Stimulated activated naive CD8-positive, alpha-beta T cell treated with anti-CD3 and anti-CD28 coated beads, Interleukin-15, amount 100 ng/mL, for 72 hours (primary cell): ENCODE data around the gene FAM181A.

Experiments used
- ATAC-seq: fragments of 150-1000 bp; cut with Tn5 transposase; 2 replicates; pipeline ENCODE4 v1.10.0; 2021; ENCODE audit warnings: mild to moderate bottlenecking, moderate library complexity
- DNase-seq, 2 donors: peaks; one replicate each; pipeline ENCODE4 v3.0.0; 2021 to 2022
- H3K27ac Mint-ChIP-seq, 2 donors: one replicate each; pipeline ENCODE4 v1.8.0; 2022; ENCODE audit warnings: mild to moderate bottlenecking in 2 of 2, mixed read lengths in 2 of 2, moderate library complexity in 2 of 2
- H3K27me3 Mint-ChIP-seq: one replicate; pipeline ENCODE4 v1.8.0; 2022; ENCODE audit warnings: mixed read lengths
- H3K4me1 Mint-ChIP-seq: one replicate; pipeline ENCODE4 v1.8.0; 2022; ENCODE audit warnings: mild to moderate bottlenecking, mixed read lengths
- H3K4me3 Mint-ChIP-seq, 2 donors: one replicate each; pipeline ENCODE4 v1.8.0; 2022; ENCODE audit warnings: mild to moderate bottlenecking in 2 of 2, mixed read lengths in 2 of 2, moderate library complexity in 1 of 2
- H3K9me3 Mint-ChIP-seq, 2 donors: one replicate each; pipeline ENCODE4 v1.8.0; 2022; ENCODE audit warnings: mixed read lengths in 2 of 2

FAM181A gene

GRCh38 chr14:93926873-93927799 is at the start of gene FAM181A:
FAM181A (plus strand) TSS chr14:93927344; CDS start chr14:93928286, 942 bp downstream.
- Mint-ChIP-seq H3K4me1 (peaks cover 7% of the 10 kb centered on the region), H3K4me3 (no peak within 1 kb of the TSS), H3K27me3 (no peaks in the 10 kb centered on the region), H3K9me3 (no peaks in the 10 kb centered on the region), H3K27ac (peak within 1 kb of the TSS in 1 of 2 donors; percentile 34)
- no peak for DNase-seq
- no peak for ATAC-seq

- Mint-ChIP-seq H3K27ac (no peak overlapping the region), H3K9me3 (peaks cover 4 to 16% of the 10 kb centered on the region in 2 donors), H3K4me3 (no peak overlapping the region), H3K27me3 (peaks cover 25% of the 10 kb centered on the region), H3K4me1 (no peaks in the 10 kb centered on the region)
- DNase-seq: no peak
- no peak for ATAC-seq
Measured at GRCh38 chr14:93878212-93878611, 48.9 kb upstream of the FAM181A start.

GRCh38 chr14:93878871-93879270 is 48.3 kb upstream of the FAM181A start:
- no peak for ATAC-seq
- Mint-ChIP-seq H3K4me3 (no peak overlapping the region), H3K4me1 (no peaks in the 10 kb centered on the region), H3K27me3 (peaks cover 25% of the 10 kb centered on the region), H3K9me3 (peaks cover 4 to 15% of the 10 kb centered on the region in 2 donors), H3K27ac (no peak overlapping the region)
- no peak for DNase-seq

GRCh38 chr14:93879362-93879983 is 47.7 kb upstream of the FAM181A start:
- no peak for ATAC-seq
- Mint-ChIP-seq H3K27me3 (peaks cover 21% of the 10 kb centered on the region), H3K27ac (no peak overlapping the region)

GRCh38 chr14:93880021-93880820 is 46.9 kb upstream of the FAM181A start:
- peaks cover 4 to 16% of the 10 kb centered on the region in 2 donors for H3K9me3 Mint-ChIP-seq
- no peak overlapping the region for H3K4me3 Mint-ChIP-seq
- DNase-seq (no peak), ATAC-seq (no peak)
- H3K27me3 Mint-ChIP-seq: peaks cover 27% of the 10 kb centered on the region
- H3K4me1 Mint-ChIP-seq: peaks cover 8% of the 10 kb centered on the region
- no peak overlapping the region for H3K27ac Mint-ChIP-seq

More at GRCh38 chr14:93879362-93879983, 47.7 kb upstream of the FAM181A start:
- H3K4me1 Mint-ChIP-seq: peaks cover under 1% of the 10 kb centered on the region
- no peak for DNase-seq
- no peak overlapping the region for H3K4me3 Mint-ChIP-seq
- H3K9me3 Mint-ChIP-seq: peaks cover 4 to 10% of the 10 kb centered on the region in 2 donors

GRCh38 chr14:93884950-93885349 is 42.2 kb upstream of the FAM181A start:
- H3K27me3 Mint-ChIP-seq: peaks cover 42% of the 10 kb centered on the region
- no peak for DNase-seq
- H3K4me1 Mint-ChIP-seq: peaks cover 8% of the 10 kb centered on the region
- H3K9me3 Mint-ChIP-seq: peaks cover 4 to 17% of the 10 kb centered on the region in 2 donors
- no peak overlapping the region for H3K4me3 Mint-ChIP-seq
- peak overlapping the region in 1 of 2 donors; percentile 1 for H3K27ac Mint-ChIP-seq
- no peak for ATAC-seq

- Mint-ChIP-seq H3K27ac (no peak overlapping the region), H3K4me1 (peaks cover 8% of the 10 kb centered on the region), H3K4me3 (no peak overlapping the region), H3K27me3 (peaks cover 51% of the 10 kb centered on the region), H3K9me3 (peaks cover 0 to 9% of the 10 kb centered on the region in 2 donors)
- DNase-seq (no peak), ATAC-seq (no peak)
Measured at GRCh38 chr14:93888995-93889394, 38.1 kb upstream of the FAM181A start.

GRCh38 chr14:93889739-93890483 is 37.2 kb upstream of the FAM181A start:
- H3K4me3 Mint-ChIP-seq: no peak overlapping the region
- H3K27ac Mint-ChIP-seq: no peak overlapping the region
- peaks cover 3% of the 10 kb centered on the region for H3K4me1 Mint-ChIP-seq
- peaks cover 0 to 4% of the 10 kb centered on the region in 2 donors for H3K9me3 Mint-ChIP-seq
- ATAC-seq: no peak
- DNase-seq: no peak
- H3K27me3 Mint-ChIP-seq: peaks cover 45% of the 10 kb centered on the region

- Mint-ChIP-seq H3K27me3 (peaks cover 33% of the 10 kb centered on the region), H3K9me3 (no peaks in the 10 kb centered on the region), H3K4me3 (no peak overlapping the region), H3K4me1 (no peaks in the 10 kb centered on the region), H3K27ac (peak overlapping the region in 1 of 2 donors; percentile 49)
- ATAC-seq (no peak), DNase-seq (no peak)
Measured at GRCh38 chr14:93891756-93892504, 35.2 kb upstream of the FAM181A start.

GRCh38 chr14:93892505-93892839 is 34.7 kb upstream of the FAM181A start:
- DNase-seq: no peak
- Mint-ChIP-seq H3K4me1 (no peaks in the 10 kb centered on the region), H3K9me3 (no peaks in the 10 kb centered on the region), H3K27me3 (peaks cover 31% of the 10 kb centered on the region), H3K27ac (no peak overlapping the region), H3K4me3 (no peak overlapping the region)
- no peak for ATAC-seq

- Mint-ChIP-seq H3K27ac (no peak overlapping the region), H3K4me3 (no peak overlapping the region), H3K4me1 (no peaks in the 10 kb centered on the region), H3K9me3 (no peaks in the 10 kb centered on the region), H3K27me3 (peaks cover 31% of the 10 kb centered on the region)
- ATAC-seq (peak; percentile 63), DNase-seq (peak; percentile 66 to 74)
Measured at GRCh38 chr14:93892923-93893558, 34.1 kb upstream of the FAM181A start.

GRCh38 chr14:93893661-93894261 is 33.4 kb upstream of the FAM181A start:
- no peaks in the 10 kb centered on the region for H3K9me3 Mint-ChIP-seq
- no peak overlapping the region for H3K27ac Mint-ChIP-seq
- H3K4me3 Mint-ChIP-seq: no peak overlapping the region

GRCh38 chr14:93895023-93895604 is 32.0 kb upstream of the FAM181A start:
- H3K9me3 Mint-ChIP-seq: no peaks in the 10 kb centered on the region
- ATAC-seq (no peak), DNase-seq (no peak)
- H3K27ac Mint-ChIP-seq: peak overlapping the region in 1 of 2 donors; percentile 48
- H3K4me1 Mint-ChIP-seq: no peaks in the 10 kb centered on the region
- peaks cover 17% of the 10 kb centered on the region for H3K27me3 Mint-ChIP-seq
- no peak overlapping the region for H3K4me3 Mint-ChIP-seq

More at GRCh38 chr14:93893661-93894261, 33.4 kb upstream of the FAM181A start:
- H3K4me1 Mint-ChIP-seq: no peaks in the 10 kb centered on the region
- ATAC-seq (no peak), DNase-seq (no peak)
- peaks cover 25% of the 10 kb centered on the region for H3K27me3 Mint-ChIP-seq
